SU-DHL-6 (cell line): Measurements from ENCODE around the gene TOP1.
"Not testable (repeated sequence)": the region's sequence is repeated elsewhere in the genome, so short reads cannot be mapped to it uniquely, and the experiment has no call there.

Experiments
- H2AFZ ChIP-seq: fragments of 200-600 bp; sonication (generic); 2 replicates; pipeline ENCODE4 v1.6.1; 2014; ENCODE audit warnings: low read depth, mild to moderate bottlenecking, moderate library complexity, mixed read lengths, antibody characterized with exemption, low read length; ENCODE audit not compliant: severe bottlenecking
- H3F3A ChIP-seq: fragments of 200-600 bp; shearing (Covaris generic); 2 replicates; pipeline ENCODE4 v1.6.0; 2016; ENCODE audit warnings: antibody characterized with exemption, mild to moderate bottlenecking; ENCODE audit not compliant: insufficient read depth
- H3K27ac ChIP-seq: fragments of 200-600 bp; sonication (generic); 2 replicates; pipeline ENCODE4 v1.5.1; 2016; ENCODE audit warnings: low read depth, mild to moderate bottlenecking, low read length, moderate library complexity, mixed read lengths
- H3K27me3 ChIP-seq: fragments of 200-600 bp; sonication (generic), shearing (Covaris generic); 2 replicates; pipeline ENCODE4 v1.6.0; 2014; ENCODE audit warnings: mild to moderate bottlenecking, low read length
- H3K36me3 ChIP-seq: fragments of 200-600 bp; sonication (generic); 2 replicates; pipeline ENCODE4 v1.6.1; 2014; ENCODE audit warnings: mild to moderate bottlenecking, low read length, mixed read lengths
- H3K4me2 ChIP-seq: fragments of 300-600, 200-600 bp; shearing (Covaris generic), sonication (generic); 2 replicates; pipeline ENCODE4 v1.6.0; 2014; ENCODE audit warnings: low read length, low read depth, mild to moderate bottlenecking; ENCODE audit not compliant: poor library complexity, severe bottlenecking
- H3K4me3 ChIP-seq: fragments of 200-600 bp; sonication (generic); 2 replicates; pipeline ENCODE4 v1.5.1; 2014; ENCODE audit warnings: antibody characterized with exemption, low read length, mild to moderate bottlenecking, mixed read lengths; ENCODE audit not compliant: insufficient read depth, poor library complexity, severe bottlenecking
- H3K79me2 ChIP-seq: fragments of 200-600 bp; sonication (generic); 2 replicates; pipeline ENCODE4 v1.6.1; 2014; ENCODE audit warnings: mild to moderate bottlenecking, low read length, moderate library complexity; ENCODE audit not compliant: insufficient read depth
- H3K9ac ChIP-seq: fragments of 200-600 bp; sonication (generic); 2 replicates; pipeline ENCODE4 v1.7.0; 2014; ENCODE audit warnings: mild to moderate bottlenecking, low read length
- H3K9me2 ChIP-seq: fragments of 200-600 bp; sonication (generic); replicated peaks from 2 replicates; pipeline ENCODE4 v1.6.1; 2014; ENCODE audit warnings: low read length; ENCODE audit not compliant: insufficient read depth
- H3K9me3 ChIP-seq: fragments of 200-600 bp; sonication (generic); 2 replicates; pipeline ENCODE4 v1.6.1; 2014; ENCODE audit warnings: low read length, mixed read lengths; ENCODE audit not compliant: insufficient read depth
- H4K20me1 ChIP-seq: fragments of 200-600 bp; sonication (generic); 2 replicates; pipeline ENCODE4 v1.6.1; 2014; ENCODE audit warnings: low read depth, mild to moderate bottlenecking, antibody characterized with exemption, low read length, moderate library complexity, mixed read lengths
- CTCF ChIP-seq: fragments of 200-600 bp; sonication (generic); IDR thresholded peaks from one replicate; pipeline ENCODE4 v1.5.1; 2017; ENCODE audit warnings: antibody characterized with exemption, mild to moderate bottlenecking, low read length, moderate library complexity; ENCODE audit not compliant: insufficient read depth, poor library complexity, severe bottlenecking
- EZH2phosphoT487 ChIP-seq: fragments of 200-600 bp; sonication (generic), shearing (Covaris generic); conservative IDR thresholded peaks from 2 replicates; pipeline ENCODE4 v1.6.1; 2018; ENCODE audit warnings: mild to moderate bottlenecking, antibody characterized with exemption, low read length, moderate library complexity, mixed read lengths

Gene TOP1

GRCh38 chr20:41002842-41003142 lies 25.8 kb upstream of the TOP1 start:
- Histone ChIP-seq H3K4me3 (no peak overlapping the region), H3K9me3 (peaks cover 11% of the 10 kb centered on the region), H4K20me1 (no peaks in the 10 kb centered on the region), H3K9ac (no peak overlapping the region), H3K79me2 (no peaks in the 10 kb centered on the region), H2AFZ (no peak overlapping the region), H3K27me3 (no peaks in the 10 kb centered on the region), H3K27ac (no peak overlapping the region), H3K36me3 (no peaks in the 10 kb centered on the region), H3K4me2 (no peak overlapping the region), H3K9me2 (no peaks in the 10 kb centered on the region), H3F3A (no peaks in the 10 kb centered on the region)
- TF ChIP-seq CTCF (no peak), EZH2phosphoT487 (no peak)

GRCh38 chr20:41003143-41003935 lies 25.3 kb upstream of the TOP1 start:
- Histone ChIP-seq H3K79me2 (no peaks in the 10 kb centered on the region), H3K27me3 (no peaks in the 10 kb centered on the region), H3K9me3 (peaks cover 11% of the 10 kb centered on the region), H2AFZ (no peak overlapping the region), H3K4me3 (no peak overlapping the region), H3F3A (no peaks in the 10 kb centered on the region), H3K4me2 (no peak overlapping the region), H3K9ac (no peak overlapping the region), H3K27ac (no peak overlapping the region), H3K9me2 (no peaks in the 10 kb centered on the region), H3K36me3 (no peaks in the 10 kb centered on the region), H4K20me1 (no peaks in the 10 kb centered on the region)
- TF ChIP-seq EZH2phosphoT487 (no peak), CTCF (no peak)

- peaks cover 11% of the 10 kb centered on the region for H3K9me3 ChIP-seq
- H3K27me3 ChIP-seq, H3K4me2 ChIP-seq, H4K20me1 ChIP-seq, H3F3A ChIP-seq, H3K9ac ChIP-seq, H3K36me3 ChIP-seq, H3K4me3 ChIP-seq, H3K27ac ChIP-seq, H2AFZ ChIP-seq, H3K9me2 ChIP-seq, H3K79me2 ChIP-seq: not testable (repeated sequence)
These were observed 24.7 kb upstream of the TOP1 start for GRCh38 chr20:41003936-41004294.

GRCh38 chr20:41004531-41005360 lies 23.9 kb upstream of the TOP1 start:
- no peak overlapping the region for H2AFZ ChIP-seq
- H3K27ac ChIP-seq = no peak overlapping the region
- no peak overlapping the region for H3K9ac ChIP-seq
- H4K20me1 ChIP-seq = no peaks in the 10 kb centered on the region
- no peak overlapping the region for H3K4me3 ChIP-seq
- no peaks in the 10 kb centered on the region for H3K79me2 ChIP-seq
- H3K9me3 ChIP-seq = peaks cover 11% of the 10 kb centered on the region
- no peak for TF ChIP-seq EZH2phosphoT487
- no peak for TF ChIP-seq CTCF
- no peaks in the 10 kb centered on the region for H3K9me2 ChIP-seq
- H3K4me2 ChIP-seq = no peak overlapping the region
- no peaks in the 10 kb centered on the region for H3F3A ChIP-seq
- no peaks in the 10 kb centered on the region for H3K36me3 ChIP-seq
- no peaks in the 10 kb centered on the region for H3K27me3 ChIP-seq
